Measurements from ENCODE around the gene EEF1AKMT3.

Gene EEF1AKMT3

DNA sequence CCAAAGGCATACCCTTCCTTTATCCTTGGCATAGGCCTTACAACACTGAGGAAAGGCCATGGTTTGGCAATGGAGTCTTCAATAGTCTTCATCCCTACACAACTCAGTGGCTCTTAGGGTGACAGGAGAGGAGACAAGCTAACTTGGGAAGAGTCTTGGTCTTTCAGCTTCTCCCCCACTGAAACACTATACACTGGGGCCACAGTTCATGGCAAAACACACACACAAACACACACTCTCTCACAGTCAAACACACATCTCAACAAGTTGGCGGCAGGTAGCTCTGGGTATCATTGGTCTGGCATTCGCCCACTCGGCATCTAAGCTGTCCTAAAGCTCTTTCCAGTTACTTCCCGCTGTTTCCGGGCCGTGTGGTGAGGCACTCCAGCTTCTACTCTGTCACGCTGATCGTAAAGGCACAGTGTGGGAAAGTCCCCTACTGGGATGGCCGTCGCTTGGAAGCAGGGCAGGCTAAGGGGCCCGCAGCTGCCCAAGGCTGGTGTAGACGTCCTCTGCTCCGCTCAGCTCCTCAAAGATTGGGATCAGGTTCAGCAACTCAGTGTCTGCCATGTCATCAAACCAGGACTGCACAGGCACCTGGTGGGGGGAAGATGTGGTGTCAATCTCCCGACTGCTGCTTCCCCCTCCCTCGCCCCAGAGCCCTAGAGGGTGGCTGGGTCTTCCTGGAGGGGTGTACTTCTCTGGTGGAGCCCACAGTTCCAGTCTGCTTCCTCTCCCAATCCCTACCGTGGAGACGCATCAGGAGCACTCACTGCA, 50.9 kb downstream of the EEF1AKMT3 start:
- DNase-seq (ENCODE audit: extremely low read depth, low read depth), result no peak
- H3K4me3 ChIP-seq (replicated peaks; ENCODE audit: low read depth, low read length), result no peak overlapping the region
- TF ChIP-seq, protein P1, sequence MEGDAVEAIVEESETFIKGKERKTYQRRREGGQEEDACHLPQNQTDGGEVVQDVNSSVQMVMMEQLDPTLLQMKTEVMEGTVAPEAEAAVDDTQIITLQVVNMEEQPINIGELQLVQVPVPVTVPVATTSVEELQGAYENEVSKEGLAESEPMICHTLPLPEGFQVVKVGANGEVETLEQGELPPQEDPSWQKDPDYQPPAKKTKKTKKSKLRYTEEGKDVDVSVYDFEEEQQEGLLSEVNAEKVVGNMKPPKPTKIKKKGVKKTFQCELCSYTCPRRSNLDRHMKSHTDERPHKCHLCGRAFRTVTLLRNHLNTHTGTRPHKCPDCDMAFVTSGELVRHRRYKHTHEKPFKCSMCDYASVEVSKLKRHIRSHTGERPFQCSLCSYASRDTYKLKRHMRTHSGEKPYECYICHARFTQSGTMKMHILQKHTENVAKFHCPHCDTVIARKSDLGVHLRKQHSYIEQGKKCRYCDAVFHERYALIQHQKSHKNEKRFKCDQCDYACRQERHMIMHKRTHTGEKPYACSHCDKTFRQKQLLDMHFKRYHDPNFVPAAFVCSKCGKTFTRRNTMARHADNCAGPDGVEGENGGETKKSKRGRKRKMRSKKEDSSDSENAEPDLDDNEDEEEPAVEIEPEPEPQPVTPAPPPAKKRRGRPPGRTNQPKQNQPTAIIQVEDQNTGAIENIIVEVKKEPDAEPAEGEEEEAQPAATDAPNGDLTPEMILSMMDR (IDR thresholded peaks at IDR 0.05; ENCODE audit: low read depth, low read length, missing control alignments), result no peak

DNA sequence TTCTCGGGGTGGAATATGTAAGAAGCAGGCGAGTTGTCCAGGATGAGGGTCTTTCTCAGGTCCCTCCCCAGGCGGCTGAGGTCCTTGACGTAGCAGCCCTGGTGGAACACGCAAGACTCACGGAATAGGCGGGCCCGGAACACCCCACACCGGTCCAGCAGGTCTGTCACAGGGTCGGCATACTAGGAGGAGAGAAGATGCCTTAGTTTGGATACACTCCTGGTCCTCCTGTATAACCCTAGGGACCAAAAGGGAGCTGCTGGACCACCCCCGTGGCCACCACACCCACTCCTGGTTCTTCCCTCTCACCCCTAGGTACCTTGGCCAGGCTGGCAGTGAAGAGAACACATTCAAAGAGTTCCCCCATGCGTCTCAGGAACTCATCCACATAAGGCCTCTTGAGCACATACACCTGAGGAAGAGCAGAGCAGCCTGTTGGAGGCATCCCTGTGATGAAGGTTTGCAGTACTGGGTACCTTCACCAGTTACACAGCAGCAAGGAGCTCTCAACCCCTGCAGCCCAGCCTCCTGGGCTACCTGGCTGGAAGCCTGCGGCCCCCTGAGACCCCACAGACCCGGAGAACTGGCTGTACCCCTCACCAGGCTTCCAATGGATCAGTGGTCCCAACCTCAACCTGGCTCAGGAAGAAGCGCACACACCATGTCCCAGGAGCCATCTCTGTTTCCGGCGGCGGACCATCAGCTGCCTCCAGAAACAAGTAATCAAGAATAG, 51.7 kb downstream of the EEF1AKMT3 start:
- TF ChIP-seq, protein P1 (IDR thresholded peaks at IDR 0.05; ENCODE audit: low read depth, low read length, missing control alignments), result no peak
- no peak for DNase-seq (ENCODE audit: extremely low read depth, low read depth)
- H3K4me3 ChIP-seq (replicated peaks; ENCODE audit: low read depth, low read length), result no peak overlapping the region

DNA sequence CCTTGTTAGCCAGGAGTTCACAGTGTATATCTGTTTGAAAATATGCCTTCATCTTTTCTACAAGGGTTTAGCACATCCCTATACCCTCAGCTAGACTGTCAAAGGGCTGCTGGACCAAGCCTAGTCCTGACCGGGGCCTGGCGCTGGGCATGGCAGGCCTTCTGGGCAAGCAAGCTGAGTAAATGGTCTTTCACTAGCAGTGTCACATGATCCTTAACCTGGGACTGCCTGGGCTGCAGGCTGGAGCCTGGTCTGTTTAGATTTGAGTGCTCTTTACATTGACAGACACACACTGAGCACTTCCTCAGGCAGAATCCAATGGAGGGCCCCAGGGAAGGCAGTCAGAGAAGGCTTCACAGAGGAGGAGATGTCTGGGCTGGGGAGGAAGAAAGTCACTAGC, 53.0 kb downstream of the EEF1AKMT3 start:
- H3K4me3 ChIP-seq (replicated peaks; ENCODE audit: low read depth, low read length), result no peak overlapping the region
- TF ChIP-seq, protein P1 (IDR thresholded peaks at IDR 0.05; ENCODE audit: low read depth, low read length, missing control alignments), result no peak
- DNase-seq (ENCODE audit: extremely low read depth, low read depth), result no peak

DNA sequence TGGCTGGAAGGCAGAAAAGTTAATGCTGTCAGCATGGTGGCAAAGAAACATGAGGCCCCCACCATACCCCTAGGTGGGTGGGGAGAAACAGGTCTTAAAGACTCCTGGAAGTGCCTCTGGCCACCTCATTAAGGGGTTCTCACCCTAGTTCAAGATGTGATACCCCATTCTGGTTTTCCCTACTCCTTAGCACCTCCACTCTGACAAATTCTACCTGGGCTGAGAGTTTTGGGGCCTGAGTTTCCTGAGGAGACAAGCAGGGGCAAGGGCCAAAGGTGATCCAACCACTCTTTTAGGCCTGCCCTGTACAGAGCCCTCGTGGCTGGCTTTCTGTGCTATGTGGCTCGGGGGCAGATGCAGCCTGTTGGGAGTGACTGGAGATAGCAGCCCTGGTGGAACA, 54.0 kb downstream of the EEF1AKMT3 start:
- no peak overlapping the region for H3K4me3 ChIP-seq (replicated peaks; ENCODE audit: low read depth, low read length)
- TF ChIP-seq, protein P1 (IDR thresholded peaks at IDR 0.05; ENCODE audit: low read depth, low read length, missing control alignments), result no peak
- no peak for DNase-seq (ENCODE audit: extremely low read depth, low read depth)

DNA sequence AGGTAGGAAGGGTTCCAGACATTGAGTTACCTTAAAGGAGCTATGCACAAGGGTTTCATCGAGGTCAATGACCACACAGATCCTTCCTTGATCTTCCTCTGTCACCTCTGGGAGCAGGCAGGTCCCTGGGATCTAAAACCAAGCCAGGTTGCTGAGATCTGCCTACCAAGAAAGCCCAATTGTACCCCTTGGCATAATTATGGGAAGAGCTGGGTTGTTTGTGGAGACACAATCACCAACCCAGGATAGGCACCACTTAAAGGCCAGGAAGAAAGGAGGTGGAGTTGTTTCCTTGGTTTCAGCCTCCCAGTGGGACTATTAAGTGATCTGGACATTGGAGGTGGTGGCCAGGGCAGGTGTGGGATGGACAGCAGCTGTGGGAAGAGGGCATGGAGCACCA, 54.6 kb downstream of the EEF1AKMT3 start:
- TF ChIP-seq, protein P1 (IDR thresholded peaks at IDR 0.05; ENCODE audit: low read depth, low read length, missing control alignments), result no peak
- DNase-seq (ENCODE audit: extremely low read depth, low read depth), result no peak
- H3K4me3 ChIP-seq (replicated peaks; ENCODE audit: low read depth, low read length), result no peak overlapping the region

DNA sequence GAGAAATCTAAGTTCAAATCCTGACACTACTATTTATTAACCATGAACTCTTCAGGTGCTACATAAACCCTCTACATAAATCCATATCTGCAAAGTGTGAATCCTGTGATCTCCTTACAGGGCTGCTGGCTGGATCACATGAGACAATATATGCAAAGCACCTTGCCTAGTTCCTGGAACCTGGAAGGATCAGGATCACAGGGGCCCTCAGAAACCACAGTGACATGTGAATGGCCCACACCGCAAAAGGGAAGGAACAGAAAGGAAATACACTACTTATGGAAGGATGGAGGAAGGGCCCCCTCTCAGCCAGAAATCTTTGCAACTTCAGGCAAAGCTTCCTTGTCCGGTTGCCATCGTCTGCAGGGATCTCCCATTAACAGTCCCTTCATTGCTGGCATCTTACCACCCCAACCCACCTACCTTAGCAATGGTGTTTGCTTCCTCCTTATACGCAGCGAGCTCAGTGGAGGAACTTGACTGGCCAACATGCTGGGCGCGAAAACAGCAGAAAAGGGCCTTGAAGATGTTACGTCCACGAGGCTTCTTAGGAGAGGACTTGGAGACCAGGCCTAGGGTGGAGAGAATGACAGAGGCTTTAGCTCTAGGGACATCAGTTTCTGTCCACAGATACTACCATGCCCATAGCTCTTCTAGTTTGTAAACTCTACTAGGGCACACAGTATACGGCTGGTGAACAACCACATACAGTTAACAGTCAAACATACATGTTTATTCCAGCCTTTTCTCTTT, 56.8 kb downstream of the EEF1AKMT3 start:
- no peak for DNase-seq (ENCODE audit: extremely low read depth, low read depth)
- TF ChIP-seq, protein P1 (IDR thresholded peaks at IDR 0.05; ENCODE audit: low read depth, low read length, missing control alignments), result no peak
- no peak overlapping the region for H3K4me3 ChIP-seq (replicated peaks; ENCODE audit: low read depth, low read length)

Measured in HFF-Myc (cell line).